ENCODE measurements around the gene EFCAB14. TPM values are rescaled to one million over a fixed set of nuclear protein-coding genes. Genes with fewer than 3 reads are reported as not detected.
A peak's percentile ranks its signal among the peaks of the same experiment; 100 is the strongest.

The EFCAB14 gene
- 100 to 1,000 TPM; 101 to 108 TPM for total RNA-seq
- 10 to 100 TPM; 39.9 to 46.5 TPM for polyA plus RNA-seq
- long read RNA-seq, donor 1, full-length matches to known transcripts = 64 of 173 reads
- long read RNA-seq, donor 1, partial matches to known transcripts = 67 of 173 reads
- long read RNA-seq, donor 1, other reads (novel, unspliced or antisense) = 42 of 173 reads
- long read RNA-seq, donor 2, full-length matches to known transcripts = 14 of 56 reads
- long read RNA-seq, donor 2, partial matches to known transcripts = 30 of 56 reads
- long read RNA-seq, donor 2, other reads (novel, unspliced or antisense) = 12 of 56 reads

DNA sequence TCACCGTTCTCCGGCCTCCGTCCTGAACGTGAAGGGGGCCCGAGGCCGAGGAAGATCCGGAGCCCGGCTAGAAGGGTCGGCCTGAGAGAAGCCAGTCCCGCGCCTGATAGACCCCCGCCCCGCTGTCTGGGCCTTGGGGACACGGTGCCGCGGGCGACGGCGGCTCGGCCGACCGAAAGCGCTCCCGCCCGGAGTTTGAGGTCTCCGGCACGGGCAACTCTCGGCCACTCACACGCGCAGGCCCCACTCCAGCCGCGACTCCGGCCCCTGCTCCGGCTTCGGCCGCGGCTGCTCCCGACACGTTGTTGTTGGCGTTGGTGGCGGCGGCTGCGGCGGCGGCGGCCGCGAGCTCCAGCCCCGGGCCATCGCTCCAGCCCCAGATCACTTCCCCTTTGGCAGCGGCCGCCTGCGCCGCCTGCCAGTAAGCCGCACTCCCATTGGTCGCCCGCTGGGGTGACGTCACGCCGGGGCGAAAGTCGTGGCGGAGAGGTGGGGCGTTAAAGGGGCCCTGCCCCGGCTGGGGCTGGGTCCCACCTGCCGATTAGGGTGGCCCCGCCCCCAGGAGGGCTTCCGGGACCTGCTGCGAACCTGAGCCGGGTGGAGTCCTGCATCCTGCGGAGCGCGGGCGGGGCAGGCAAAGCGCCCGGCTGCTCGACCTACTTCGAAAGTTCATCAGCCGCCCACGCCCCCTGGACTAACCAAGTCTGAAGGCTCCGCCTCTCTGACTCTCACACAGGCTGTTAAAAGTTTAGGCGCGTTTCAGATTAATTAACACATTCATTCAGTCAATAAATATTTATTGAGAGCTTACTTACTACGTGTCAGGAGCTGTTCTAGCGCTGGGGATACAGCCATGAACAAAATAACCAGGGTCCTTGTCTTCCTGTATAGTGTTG lies at the start of gene EFCAB14:
Gene EFCAB14, minus strand, starts transcription at position 388 of the 896 bp plus-strand sequence. CDS start 1,027 bp downstream, outside the sequence.
- Histone ChIP-seq H3K4me3 (ENCODE audit: low read length in 2 of 2) (peak within 1 kb of the TSS; percentile 60 to 82), H3K27ac (ENCODE audit: low read depth in 1 of 2, low read length in 2 of 2) (no peak within 1 kb of the TSS), H3K27me3 (ENCODE audit: control insufficient read depth in 1 of 2, insufficient read depth in 2 of 2, low read length in 1 of 2) (no peaks in the 10 kb centered on the region), H3K36me3 (ENCODE audit: control insufficient read depth in 1 of 2, insufficient read depth in 2 of 2, low read length in 1 of 2) (peaks cover 0 to 3% of the 10 kb centered on the region in 2 donors), H3K9me3 (ENCODE audit: control insufficient read depth, low read length) (no peaks in the 10 kb centered on the region), H3K4me1 (ENCODE audit: control insufficient read depth in 1 of 2, insufficient read depth in 2 of 2, low read length in 2 of 2) (no peaks in the 10 kb centered on the region)
- DNase-seq = peak; percentile 96 to 99
- intact Hi-C loops (cut with DNase I) = loop anchor here (5.0 kb wide), 2 partner anchors 117 to 312 kb away; partner anchors contain the start of gene MKNK1 (in 1 of the 2)
- 0% methylated on average over 76 to 85 of the region's 85 CpGs for WGBS, 2 donors
- peak; percentile 99 for ATAC-seq (ENCODE audit: low FRiP score)

- Histone ChIP-seq H3K27ac (ENCODE audit: low read depth in 1 of 2, low read length in 2 of 2) (no peak overlapping the region), H3K4me1 (ENCODE audit: control insufficient read depth in 1 of 2, insufficient read depth in 2 of 2, low read length in 2 of 2) (no peaks in the 10 kb centered on the region), H3K27me3 (ENCODE audit: control insufficient read depth in 1 of 2, insufficient read depth in 2 of 2, low read length in 1 of 2) (peaks cover 0 to 2% of the 10 kb centered on the region in 2 donors), H3K36me3 (ENCODE audit: control insufficient read depth in 1 of 2, insufficient read depth in 2 of 2, low read length in 1 of 2) (no peaks in the 10 kb centered on the region), H3K4me3 (ENCODE audit: low read length in 2 of 2) (no peak overlapping the region), H3K9me3 (ENCODE audit: control insufficient read depth, low read length) (peaks cover 18% of the 10 kb centered on the region)
- WGBS, 2 donors = 81 to 88% methylated on average over 5 of the region's 5 CpGs
- intact Hi-C loops (cut with DNase I) = no loop called here
- no peak for ATAC-seq (ENCODE audit: low FRiP score)
- DNase-seq = no peak
Observed at GRCh38 chr1:46768445-46768844, 49.5 kb upstream of the EFCAB14 start.

DNA sequence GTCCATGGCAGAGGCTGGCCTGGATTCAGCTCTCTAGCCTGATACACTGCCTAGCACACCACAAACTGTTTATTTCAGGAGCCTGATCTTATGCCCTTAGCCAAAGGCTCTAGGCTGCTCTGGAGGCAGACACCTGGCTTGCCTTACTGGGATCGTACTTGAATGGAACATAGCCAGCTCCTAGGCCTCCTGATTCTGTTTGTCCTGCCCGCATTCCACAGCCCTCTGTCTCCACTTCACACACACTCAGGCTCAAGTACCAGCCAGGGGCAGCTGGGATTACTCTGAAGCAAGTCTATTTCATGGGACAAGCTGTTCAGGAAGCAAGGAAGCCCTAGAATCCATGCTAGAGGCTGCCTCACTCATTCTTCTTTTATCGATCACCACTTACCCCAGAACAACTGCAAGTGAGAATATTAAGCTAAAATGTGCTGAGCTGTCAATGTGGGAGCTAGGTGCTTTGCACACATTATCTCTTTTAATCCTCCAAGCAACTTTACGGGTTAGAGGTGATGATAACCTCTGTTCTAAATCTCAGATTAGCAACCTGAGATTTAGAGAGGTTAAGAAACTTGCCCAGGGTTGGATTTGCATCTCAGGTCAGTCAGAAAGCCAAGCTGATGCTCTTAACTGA lies 48.9 kb upstream of the EFCAB14 start:
- no peak for DNase-seq
- Histone ChIP-seq H3K4me1 (ENCODE audit: control insufficient read depth in 1 of 2, insufficient read depth in 2 of 2, low read length in 2 of 2) (no peaks in the 10 kb centered on the region), H3K9me3 (ENCODE audit: control insufficient read depth, low read length) (peaks cover 18% of the 10 kb centered on the region), H3K36me3 (ENCODE audit: control insufficient read depth in 1 of 2, insufficient read depth in 2 of 2, low read length in 1 of 2) (no peaks in the 10 kb centered on the region), H3K27ac (ENCODE audit: low read depth in 1 of 2, low read length in 2 of 2) (no peak overlapping the region), H3K4me3 (ENCODE audit: low read length in 2 of 2) (no peak overlapping the region), H3K27me3 (ENCODE audit: control insufficient read depth in 1 of 2, insufficient read depth in 2 of 2, low read length in 1 of 2) (peaks cover 0 to 2% of the 10 kb centered on the region in 2 donors)
- intact Hi-C loops (cut with DNase I) = no loop called here
- WGBS, 2 donors = 62 to 68% methylated on average over 4 of the region's 4 CpGs
- ATAC-seq (ENCODE audit: low FRiP score) = no peak

DNA sequence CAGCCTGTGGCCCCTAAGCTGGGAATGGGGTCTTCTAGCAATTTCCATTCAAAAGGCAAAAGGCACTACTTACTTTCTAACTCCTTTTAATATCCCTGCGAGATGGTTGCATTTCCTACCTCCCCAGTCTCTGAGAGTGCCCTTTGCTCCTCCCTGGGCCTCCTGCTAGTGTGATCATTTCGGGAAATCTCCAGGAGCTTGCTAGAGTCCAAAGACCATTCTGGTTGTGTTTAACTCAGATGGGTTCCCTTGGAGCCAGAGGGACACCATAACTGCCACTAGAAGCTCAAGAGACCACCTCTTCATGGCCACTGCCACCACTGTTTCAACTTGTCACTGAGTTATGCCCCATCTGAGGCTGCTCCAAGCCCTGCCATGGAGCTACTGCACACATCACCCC lies 45.5 kb upstream of the EFCAB14 start:
- H3K4me1 ChIP-seq (ENCODE audit: control insufficient read depth in 1 of 2, insufficient read depth in 2 of 2, low read length in 2 of 2) = no peaks in the 10 kb centered on the region
- intact Hi-C loops (cut with DNase I) = no loop called here
- H3K4me3 ChIP-seq (ENCODE audit: low read length in 2 of 2) = no peak overlapping the region
- peaks cover 0 to 2% of the 10 kb centered on the region in 2 donors for H3K27me3 ChIP-seq (ENCODE audit: control insufficient read depth in 1 of 2, insufficient read depth in 2 of 2, low read length in 1 of 2)
- H3K9me3 ChIP-seq (ENCODE audit: control insufficient read depth, low read length) = peaks cover 3% of the 10 kb centered on the region
- ATAC-seq (ENCODE audit: low FRiP score) (no peak), DNase-seq (no peak)
- no peak overlapping the region for H3K27ac ChIP-seq (ENCODE audit: low read depth in 1 of 2, low read length in 2 of 2)
- WGBS, 2 donors = 72 to 77% methylated on average over 2 of the region's 2 CpGs
- no peaks in the 10 kb centered on the region for H3K36me3 ChIP-seq (ENCODE audit: control insufficient read depth in 1 of 2, insufficient read depth in 2 of 2, low read length in 1 of 2)

GRCh38 chr1:46761740-46762139 lies 42.8 kb upstream of the EFCAB14 start:
- intact Hi-C loops (cut with DNase I) = no loop called here
- Histone ChIP-seq H3K27me3 (ENCODE audit: control insufficient read depth in 1 of 2, insufficient read depth in 2 of 2, low read length in 1 of 2) (no peaks in the 10 kb centered on the region), H3K27ac (ENCODE audit: low read depth in 1 of 2, low read length in 2 of 2) (no peak overlapping the region)

DNA sequence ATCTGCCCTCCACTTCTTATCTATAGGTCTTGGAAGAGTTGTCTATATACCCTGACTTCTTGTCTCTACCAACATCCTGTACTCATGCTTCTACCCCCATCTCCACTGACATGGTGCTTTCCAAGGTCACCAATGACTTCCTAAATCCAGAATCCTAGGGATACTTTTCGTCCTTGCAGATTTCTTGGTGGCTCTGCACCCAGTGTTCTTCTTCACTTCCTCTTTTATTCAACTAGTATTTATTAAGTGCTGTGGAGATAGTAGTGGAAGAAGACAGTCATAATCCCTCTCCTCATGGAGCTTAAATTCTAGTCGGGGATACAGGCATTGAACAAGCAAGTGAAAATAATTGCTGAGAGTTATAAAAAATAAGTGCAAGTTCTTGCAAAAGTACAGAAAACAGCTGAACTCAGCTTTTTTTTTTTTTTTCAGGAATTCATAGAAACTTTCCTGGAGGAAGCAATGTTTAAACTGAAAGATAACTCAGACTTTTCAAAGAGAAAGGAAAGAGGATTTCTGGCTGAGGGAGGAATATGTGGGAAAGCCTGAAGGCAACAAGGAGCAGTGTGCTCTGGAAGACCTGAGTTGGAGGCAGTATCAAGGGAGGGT lies 41.7 kb upstream of the EFCAB14 start:
- Histone ChIP-seq H3K27ac (ENCODE audit: low read depth in 1 of 2, low read length in 2 of 2) (no peak overlapping the region), H3K4me1 (ENCODE audit: control insufficient read depth in 1 of 2, insufficient read depth in 2 of 2, low read length in 2 of 2) (no peaks in the 10 kb centered on the region), H3K9me3 (ENCODE audit: control insufficient read depth, low read length) (no peaks in the 10 kb centered on the region), H3K36me3 (ENCODE audit: control insufficient read depth in 1 of 2, insufficient read depth in 2 of 2, low read length in 1 of 2) (no peaks in the 10 kb centered on the region), H3K27me3 (ENCODE audit: control insufficient read depth in 1 of 2, insufficient read depth in 2 of 2, low read length in 1 of 2) (no peaks in the 10 kb centered on the region), H3K4me3 (ENCODE audit: low read length in 2 of 2) (no peak overlapping the region)
- WGBS, 2 donors = 71 to 73% methylated on average over 2 of the region's 2 CpGs
- intact Hi-C loops (cut with DNase I) = no loop called here
- no peak for DNase-seq
- ATAC-seq (ENCODE audit: low FRiP score) = no peak

More at GRCh38 chr1:46761740-46762139, 42.8 kb upstream of the EFCAB14 start:
- Histone ChIP-seq H3K36me3 (ENCODE audit: control insufficient read depth in 1 of 2, insufficient read depth in 2 of 2, low read length in 1 of 2) (no peaks in the 10 kb centered on the region), H3K4me3 (ENCODE audit: low read length in 2 of 2) (no peak overlapping the region), H3K4me1 (ENCODE audit: control insufficient read depth in 1 of 2, insufficient read depth in 2 of 2, low read length in 2 of 2) (no peaks in the 10 kb centered on the region), H3K9me3 (ENCODE audit: control insufficient read depth, low read length) (no peaks in the 10 kb centered on the region)
- no peak for ATAC-seq (ENCODE audit: low FRiP score)
- DNase-seq = no peak

GRCh38 chr1:46757956-46758528 lies 39.1 kb upstream of the EFCAB14 start:
- H3K36me3 ChIP-seq (ENCODE audit: control insufficient read depth in 1 of 2, insufficient read depth in 2 of 2, low read length in 1 of 2) = no peaks in the 10 kb centered on the region
- DNase-seq (no peak), ATAC-seq (ENCODE audit: low FRiP score) (no peak)
- no peaks in the 10 kb centered on the region for H3K27me3 ChIP-seq (ENCODE audit: control insufficient read depth in 1 of 2, insufficient read depth in 2 of 2, low read length in 1 of 2)
- H3K9me3 ChIP-seq (ENCODE audit: control insufficient read depth, low read length) = no peaks in the 10 kb centered on the region
- no peak overlapping the region for H3K27ac ChIP-seq (ENCODE audit: low read depth in 1 of 2, low read length in 2 of 2)
- no peaks in the 10 kb centered on the region for H3K4me1 ChIP-seq (ENCODE audit: control insufficient read depth in 1 of 2, insufficient read depth in 2 of 2, low read length in 2 of 2)
- intact Hi-C loops (cut with DNase I) = no loop called here
- H3K4me3 ChIP-seq (ENCODE audit: low read length in 2 of 2) = no peak overlapping the region

GRCh38 chr1:46757247-46757955 lies 38.5 kb upstream of the EFCAB14 start:
- no peaks in the 10 kb centered on the region for H3K36me3 ChIP-seq (ENCODE audit: control insufficient read depth in 1 of 2, insufficient read depth in 2 of 2, low read length in 1 of 2)
- intact Hi-C loops (cut with DNase I) = no loop called here
- DNase-seq = no peak
- ATAC-seq (ENCODE audit: low FRiP score) = no peak
- no peaks in the 10 kb centered on the region for H3K9me3 ChIP-seq (ENCODE audit: control insufficient read depth, low read length)
- 50 to 55% methylated on average over 6 of the region's 6 CpGs for WGBS, 2 donors
- no peaks in the 10 kb centered on the region for H3K27me3 ChIP-seq (ENCODE audit: control insufficient read depth in 1 of 2, insufficient read depth in 2 of 2, low read length in 1 of 2)
- no peak overlapping the region for H3K27ac ChIP-seq (ENCODE audit: low read depth in 1 of 2, low read length in 2 of 2)
- H3K4me3 ChIP-seq (ENCODE audit: low read length in 2 of 2) = no peak overlapping the region
- no peaks in the 10 kb centered on the region for H3K4me1 ChIP-seq (ENCODE audit: control insufficient read depth in 1 of 2, insufficient read depth in 2 of 2, low read length in 2 of 2)

All from aorta (tissue), 5 donors.